Ecto neural progenitor cell (in vitro differentiated cells): ENCODE data around the gene ISOC2.
"Not testable (repeated sequence)": the region's sequence is repeated elsewhere in the genome, so short reads cannot be mapped to it uniquely, and the experiment has no call there.

ENCODE experiments used
- DNase-seq: peaks from one replicate; pipeline ENCODE4 v3.0.0-alpha.2; 2018; ENCODE audit warnings: low spot score

Gene ISOC2, protein sequence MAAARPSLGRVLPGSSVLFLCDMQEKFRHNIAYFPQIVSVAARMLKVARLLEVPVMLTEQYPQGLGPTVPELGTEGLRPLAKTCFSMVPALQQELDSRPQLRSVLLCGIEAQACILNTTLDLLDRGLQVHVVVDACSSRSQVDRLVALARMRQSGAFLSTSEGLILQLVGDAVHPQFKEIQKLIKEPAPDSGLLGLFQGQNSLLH

GRCh38 chr19:55461259-55461973 lies at the start of gene ISOC2:
Gene ISOC2, minus strand, starts transcription at chr19:55461642. Its CDS starts 5,156 bp downstream, at chr19:55456486.
- DNase-seq, result peak; percentile 100

- DNase-seq, result no peak
Measured at GRCh38 chr19:55508120-55508519, 46.7 kb upstream of the ISOC2 start.

DNA sequence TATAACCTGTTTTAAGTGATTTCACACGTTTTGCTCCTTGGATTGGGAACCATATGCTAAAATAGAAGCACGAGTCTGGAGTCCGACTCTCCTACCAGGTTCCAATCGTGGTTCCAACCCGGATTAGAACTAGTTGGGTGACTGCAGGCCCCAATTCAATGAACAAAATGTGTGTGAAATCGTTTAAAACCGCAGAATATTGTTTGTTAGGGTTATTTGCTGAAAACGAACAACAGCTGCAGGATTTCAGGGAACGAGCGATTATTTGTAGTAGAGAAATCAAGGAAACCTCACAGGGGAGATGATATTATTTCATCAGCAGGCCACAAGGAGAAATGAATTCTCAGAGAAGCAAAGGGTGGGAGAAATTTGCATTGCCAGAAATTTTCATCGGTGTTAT lies 43.5 kb upstream of the ISOC2 start:
- DNase-seq, result no peak

DNA sequence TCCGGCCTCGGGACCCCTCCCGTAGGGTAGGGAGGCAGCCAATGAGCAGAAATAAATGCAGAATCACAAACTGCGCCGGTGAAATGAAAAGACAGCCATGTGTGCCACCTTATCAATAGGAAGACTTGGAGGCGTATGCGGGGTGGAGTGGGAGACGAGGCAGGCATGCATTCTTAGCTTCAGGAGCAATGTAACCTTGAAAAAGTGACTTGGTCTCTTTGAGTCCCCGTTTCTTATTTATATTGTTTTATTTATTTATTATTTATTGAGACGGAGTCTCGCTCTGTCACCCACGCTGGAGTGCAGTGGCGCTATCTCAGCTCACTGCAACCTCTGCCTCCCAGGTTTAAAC lies 42.8 kb upstream of the ISOC2 start:
- no peak for DNase-seq

- peak; percentile 96 for DNase-seq
Measured at GRCh38 chr19:55503502-55504251, 42.2 kb upstream of the ISOC2 start.

DNA sequence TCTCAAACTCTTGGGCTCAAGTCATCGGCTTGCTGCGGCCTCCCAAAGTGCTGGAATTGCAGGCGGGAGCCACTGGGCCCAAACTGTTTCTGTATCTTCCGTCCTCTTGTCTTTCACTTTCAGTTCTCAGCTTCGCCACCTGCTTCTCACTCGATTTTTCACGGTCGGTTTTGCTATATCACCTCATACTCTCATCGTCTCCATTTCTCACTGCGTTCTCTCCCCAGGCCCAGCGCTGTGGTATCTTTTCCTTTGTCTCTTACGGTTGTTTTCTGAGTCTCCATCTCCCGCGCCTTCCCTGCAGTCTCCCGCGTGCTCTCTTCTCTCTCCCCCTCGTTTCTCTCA lies 41.7 kb upstream of the ISOC2 start:
- DNase-seq, result no peak

DNA sequence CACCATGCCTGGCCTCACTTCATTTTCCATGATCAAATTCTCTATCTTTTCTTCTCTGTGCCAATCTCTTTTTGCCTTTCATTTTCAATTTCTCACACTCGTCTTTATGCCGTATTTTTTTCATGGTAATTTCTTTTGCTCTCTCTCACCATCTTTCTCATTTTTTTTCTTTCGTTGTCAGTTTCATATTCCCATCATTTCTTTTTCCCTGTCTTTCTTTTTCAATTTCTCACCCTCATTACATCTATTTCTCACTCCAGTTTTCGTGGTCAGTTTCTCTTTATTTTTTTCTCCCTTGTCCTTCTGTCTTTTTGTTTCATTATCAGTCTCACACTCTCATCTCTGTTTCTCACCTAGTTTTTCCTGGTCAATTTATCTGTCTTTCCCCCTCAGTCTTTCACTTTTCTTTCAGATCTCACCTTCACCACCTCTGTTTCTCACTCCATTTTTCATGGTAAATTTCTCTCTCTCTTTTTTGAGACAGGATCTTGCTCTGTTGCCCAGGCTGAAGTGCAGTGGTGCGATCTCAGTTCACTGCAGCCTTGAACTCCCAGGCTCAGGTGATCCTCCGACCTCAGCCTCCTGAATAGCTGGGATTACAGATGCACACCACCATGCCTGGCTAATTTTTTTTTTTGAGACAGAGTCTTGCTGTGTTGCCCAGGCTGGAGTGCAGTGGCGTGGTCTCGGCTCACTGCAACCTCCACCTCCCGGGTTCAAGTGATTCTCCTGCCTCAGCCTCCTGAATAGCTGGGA lies 40.9 kb upstream of the ISOC2 start:
- DNase-seq, result no peak

DNA sequence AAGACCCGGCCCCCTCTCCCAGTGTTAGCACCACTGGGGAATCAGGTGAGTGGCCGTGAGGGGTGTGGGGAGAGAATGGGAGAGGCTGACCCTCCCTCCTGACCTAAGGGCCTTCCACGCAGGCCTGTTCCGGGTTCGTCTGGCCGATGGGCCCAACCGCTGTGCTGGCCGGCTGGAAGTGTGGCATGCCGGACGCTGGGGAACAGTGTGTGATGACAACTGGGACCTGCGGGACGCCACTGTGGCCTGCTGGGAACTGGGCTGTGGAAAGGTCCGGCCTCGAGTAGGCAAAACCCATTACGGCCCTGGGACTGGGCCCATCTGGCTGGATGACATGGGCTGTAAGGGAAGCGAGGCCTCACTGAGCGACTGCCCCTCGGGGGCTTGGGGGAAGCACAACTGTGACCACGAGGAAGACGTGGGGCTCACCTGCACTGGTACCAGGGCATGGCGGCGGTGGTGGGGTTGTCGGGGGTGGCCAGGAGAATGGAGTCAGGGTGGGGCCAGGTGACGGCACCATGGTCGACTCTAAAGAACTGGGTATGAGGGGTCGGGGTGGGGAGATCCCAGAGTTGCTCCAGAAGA lies 39.0 kb upstream of the ISOC2 start:
- no peak for DNase-seq

DNA sequence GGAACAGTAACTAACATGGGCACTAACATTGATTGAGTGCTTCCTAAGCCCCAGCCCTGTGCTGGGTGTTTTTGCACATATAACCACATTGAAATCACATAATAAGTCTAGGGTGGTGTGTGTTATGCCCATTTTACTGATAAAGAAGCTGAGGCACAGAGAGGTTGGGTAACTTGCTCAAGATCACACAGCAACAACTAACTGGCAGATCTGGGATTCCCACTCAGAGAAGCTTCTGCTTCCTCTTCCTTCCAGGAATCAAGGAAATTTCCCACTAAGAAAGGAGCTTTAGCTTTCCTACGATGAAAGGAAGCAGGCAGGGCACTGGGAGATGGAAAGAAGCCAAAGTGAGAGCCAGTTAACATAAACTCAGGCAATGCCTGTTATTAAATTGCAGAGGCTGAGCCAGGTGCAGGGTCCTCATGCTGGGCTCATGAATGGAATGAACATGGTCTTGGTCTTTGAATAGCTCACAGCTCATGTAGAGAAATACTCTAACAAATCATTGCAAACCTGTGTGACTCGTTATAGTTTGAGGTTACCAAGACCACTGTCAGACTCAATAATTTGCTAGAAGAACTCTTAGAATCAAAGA lies 36.9 kb upstream of the ISOC2 start:
- DNase-seq, result no peak

- DNase-seq, result no peak
Measured at GRCh38 chr19:55497763-55498162, 36.3 kb upstream of the ISOC2 start.

DNA sequence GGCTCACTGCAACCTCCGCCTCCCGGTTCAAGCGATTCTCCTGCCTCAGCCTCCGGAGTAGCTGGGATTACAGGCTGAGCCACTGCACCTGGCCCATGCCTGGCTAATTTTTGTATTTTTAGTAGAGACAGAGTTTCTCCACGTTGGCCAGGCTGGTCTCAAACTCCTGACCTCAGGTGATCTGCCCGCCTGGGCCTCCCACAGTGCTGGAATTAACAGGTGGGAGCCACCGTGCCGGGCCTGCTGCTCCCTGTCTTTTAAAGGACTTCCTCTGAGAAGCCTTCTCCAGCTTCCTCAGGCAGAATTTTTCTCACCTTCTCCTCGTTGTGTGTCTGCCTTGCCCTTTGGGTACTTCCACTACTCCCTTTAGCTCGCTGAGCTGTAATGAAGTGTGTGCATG lies 35.4 kb upstream of the ISOC2 start:
- DNase-seq, result not testable (repeated sequence)

DNA sequence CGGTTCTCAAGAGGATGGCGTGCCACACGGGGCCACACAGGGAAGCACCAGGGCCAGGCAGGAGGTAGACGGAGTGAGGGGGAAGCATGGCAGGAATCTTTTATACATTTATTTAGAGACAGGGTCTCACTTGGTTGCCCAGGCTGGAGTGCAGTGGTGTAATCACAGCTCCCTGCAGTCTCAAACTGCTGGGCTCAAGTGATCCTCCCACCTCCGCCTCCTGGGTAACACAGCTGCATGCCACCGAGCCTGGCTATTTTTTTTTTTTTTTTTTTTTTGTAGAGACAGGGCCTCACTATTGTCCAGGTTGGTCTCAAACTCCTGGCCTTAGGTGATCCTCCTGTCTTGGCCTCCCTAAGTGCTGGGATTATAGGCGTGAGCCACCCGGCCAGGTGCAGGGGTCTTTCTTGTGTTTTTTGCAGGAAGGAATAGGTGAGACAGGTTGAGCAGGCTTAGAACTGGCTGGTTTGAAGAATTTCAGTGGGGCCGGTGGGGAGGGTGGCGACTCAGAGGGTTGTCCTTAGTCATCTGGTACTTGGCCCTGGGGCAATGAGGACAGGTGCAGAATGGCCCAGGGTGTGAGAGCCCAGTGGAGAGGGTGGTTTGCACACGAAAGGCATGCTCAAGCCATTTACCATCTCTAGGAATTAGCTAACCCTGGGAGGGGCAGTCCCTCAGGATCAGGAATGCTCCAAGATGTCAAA lies 34.4 kb upstream of the ISOC2 start:
- no peak for DNase-seq

- DNase-seq, result no peak
Measured at GRCh38 chr19:55494172-55494761, 32.8 kb upstream of the ISOC2 start.

- DNase-seq, result no peak
Measured at GRCh38 chr19:55493645-55494171, 32.3 kb upstream of the ISOC2 start.

- no peak for DNase-seq
Measured at GRCh38 chr19:55493052-55493644, 31.7 kb upstream of the ISOC2 start.

DNA sequence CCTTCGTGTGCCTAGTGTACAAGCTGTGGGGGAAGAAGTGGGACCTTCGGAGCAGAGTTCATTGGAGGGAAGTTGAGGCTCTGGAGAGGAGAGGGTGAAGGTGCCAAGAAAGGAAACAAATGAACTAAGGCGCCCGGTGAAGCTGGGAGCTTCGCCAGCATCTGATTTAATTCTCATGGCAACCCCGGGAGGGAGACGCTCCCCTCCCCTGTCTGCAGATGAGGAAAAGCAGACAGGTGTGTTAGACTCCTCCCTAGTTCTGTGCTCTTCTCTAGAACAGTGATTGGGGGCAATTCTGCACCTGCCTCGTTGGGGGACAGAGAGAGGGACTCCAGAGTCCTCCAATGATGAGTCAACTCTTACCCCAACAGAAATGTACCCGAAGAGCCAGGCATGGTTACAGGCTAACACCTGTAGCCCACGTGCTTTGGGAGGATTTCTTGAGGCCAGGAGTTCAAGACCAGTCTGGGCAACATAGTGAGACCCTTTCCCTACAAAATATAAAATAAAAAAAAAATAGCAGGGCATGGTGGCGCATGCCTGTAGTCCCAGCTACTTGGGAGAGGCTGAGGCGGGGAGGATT lies 31.0 kb upstream of the ISOC2 start:
- DNase-seq, result no peak

DNA sequence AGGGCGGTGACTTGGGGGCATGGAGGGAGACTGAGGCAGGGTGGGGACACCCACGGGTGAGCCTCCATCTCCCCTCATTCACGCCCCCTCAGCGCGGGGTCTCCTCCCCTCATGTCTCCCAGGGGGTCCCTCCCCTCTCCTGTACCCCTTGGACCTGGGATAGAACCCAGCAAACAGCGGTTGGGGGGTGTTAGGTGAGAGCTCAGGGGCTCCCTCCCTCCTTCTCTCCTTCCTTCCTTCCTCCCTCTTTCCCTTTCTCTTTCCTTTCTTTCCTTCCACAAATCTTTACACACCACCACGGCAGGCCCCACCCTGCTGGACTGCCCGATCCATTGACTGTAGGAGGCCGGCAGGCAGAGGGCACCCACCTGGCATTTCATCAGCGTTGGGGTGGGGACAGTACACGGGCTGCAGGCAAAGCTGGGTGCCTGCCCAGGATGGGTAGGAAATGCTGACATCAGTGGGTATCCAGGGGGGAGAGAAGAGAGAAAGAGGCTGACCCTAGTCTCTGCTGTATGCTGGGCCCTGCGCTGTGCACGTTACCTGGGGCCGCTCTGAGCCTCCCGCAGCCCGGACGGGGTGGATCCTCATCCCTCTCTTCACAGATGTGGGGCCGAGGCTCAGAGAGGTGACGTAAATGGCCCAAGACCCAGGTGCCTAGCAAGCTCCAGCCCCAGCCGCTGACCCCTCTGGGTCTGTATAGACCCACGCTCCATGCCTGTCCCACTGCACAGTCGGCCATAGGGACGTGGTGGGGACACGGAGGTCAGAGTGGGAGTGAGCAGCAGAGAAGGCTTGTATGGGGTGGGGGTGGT lies 30.3 kb upstream of the ISOC2 start:
- no peak for DNase-seq

DNA sequence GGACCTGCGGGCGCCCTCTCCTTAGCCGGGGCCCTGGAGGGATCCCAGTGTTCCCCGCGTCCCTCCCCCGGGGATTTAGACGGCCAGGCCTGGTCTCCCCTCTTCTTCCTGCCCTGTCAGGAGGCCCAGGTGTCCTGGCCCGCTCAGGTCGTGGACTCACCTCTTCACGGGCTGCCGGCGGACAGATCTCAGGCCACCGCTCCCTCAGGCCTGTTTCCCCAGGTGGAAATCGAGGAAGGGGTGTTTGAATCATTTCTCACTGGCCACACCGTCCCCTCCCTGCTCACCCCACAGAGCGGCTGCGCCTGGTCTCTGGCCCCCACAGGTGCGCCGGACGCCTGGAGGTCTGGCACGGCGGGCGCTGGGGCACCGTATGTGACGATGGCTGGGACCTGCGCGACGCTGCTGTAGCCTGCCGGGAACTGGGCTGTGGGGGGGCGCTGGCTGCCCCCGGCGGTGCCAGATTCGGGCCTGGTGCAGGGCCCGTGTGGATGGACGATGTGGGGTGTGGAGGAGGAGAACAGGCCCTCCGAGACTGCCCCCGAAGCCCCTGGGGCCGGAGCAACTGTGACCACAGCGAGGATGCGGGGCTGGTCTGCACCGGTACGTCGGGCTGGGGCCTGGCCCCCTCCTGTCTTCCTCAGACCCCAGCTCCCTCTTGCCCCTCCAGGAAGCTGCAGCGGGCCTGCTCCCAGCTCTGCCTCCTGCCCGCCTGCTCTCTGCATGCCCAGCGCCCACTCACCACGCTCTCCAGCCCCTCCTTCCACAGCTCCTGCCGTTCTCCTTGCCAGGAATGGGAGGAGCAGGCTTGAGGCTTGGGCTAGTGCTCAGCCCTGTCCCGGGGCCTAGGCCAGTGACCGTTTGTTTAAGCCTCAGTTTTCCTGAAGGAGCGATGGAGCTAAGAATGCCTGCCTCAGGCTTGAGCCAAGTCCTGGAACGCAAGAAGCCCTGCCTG lies 29.3 kb upstream of the ISOC2 start:
- no peak for DNase-seq
